ENCODE data around the gene EPM2AIP1. TPM values are rescaled to one million over a fixed set of nuclear protein-coding genes. Genes with fewer than 3 reads are reported as not detected.

EPM2AIP1 gene
- total RNA-seq, 2 experiments from 2014 or later = 31.7 to 35.7 TPM

- Histone ChIP-seq H3K4me1 (ENCODE audit: insufficient read depth, low read length, poor library complexity, severe bottlenecking) (peaks cover 44% of the 10 kb centered on the region), H3K9me2 (ENCODE audit: insufficient read depth, low read length) (no peaks in the 10 kb centered on the region), H3K27ac (ENCODE audit: low read depth, low read length, poor library complexity, severe bottlenecking) (no peak overlapping the region), H3K4me2 (ENCODE audit: low read length) (peak overlapping the region; percentile 41), H3K36me3 (ENCODE audit: insufficient read depth, low read length) (no peaks in the 10 kb centered on the region), H2AFZ (ENCODE audit: low read length) (peak overlapping the region; percentile 69; the same call in 1 of the 2 replicates), H3K9me3 (ENCODE audit: low read length) (no peaks in the 10 kb centered on the region), H3K79me2 (ENCODE audit: insufficient read depth, low read depth, low read length) (no peaks in the 10 kb centered on the region), H3K4me3 (ENCODE audit: low read depth, low read length, poor library complexity, severe bottlenecking) (no peak overlapping the region), H4K20me1 (ENCODE audit: insufficient read depth, low read length) (no peaks in the 10 kb centered on the region)
- ChIA-PET POLR2A (interaction anchor here (0.6 to 2.1 kb wide), 8 partner anchors 11 to 1286 kb away, joined by 3 to 21 read pairs (median 4); partner anchors contain the start of genes EPM2AIP1 and MLH1), CTCF (ENCODE audit: unreplicated experiment) (interaction anchor here (1.6 kb wide), 2 partner anchors 11 to 24 kb away, joined by 7 to 14 read pairs; partner anchors contain the start of genes EPM2AIP1 and MLH1)
- no TSS peak for BruUV-seq (replicated peaks)
- TF ChIP-seq EZH2phosphoT487 (IDR thresholded peaks at IDR 0.05; ENCODE audit: borderline replicate concordance, low read depth, low read length) (no peak), CTCF (conservative IDR thresholded peaks at IDR 0.05; ENCODE audit: low read length) (no peak)
- DNase-seq (ENCODE audit: low spot score) = no peak
- intact Hi-C loops (cut with micrococcal nuclease; ENCODE audit: unreplicated experiment) = no loop called here
Measured at GRCh38 chr3:36969085-36969484, 23.8 kb downstream of the EPM2AIP1 start.

GRCh38 chr3:36965440-36965839 is 27.5 kb downstream of the EPM2AIP1 start:
- no TSS peak for BruUV-seq (replicated peaks)
- no peak overlapping the region for H3K4me3 ChIP-seq (ENCODE audit: low read depth, low read length, poor library complexity, severe bottlenecking)
- ChIA-PET CTCF (ENCODE audit: unreplicated experiment) (no interaction called here), POLR2A (interaction anchor here (0.5 to 0.9 kb wide), 3 partner anchors 10 to 51 kb away, joined by 3 to 4 read pairs (median 3); no protein-coding TSS in a partner anchor)
- H3K27ac ChIP-seq (ENCODE audit: low read depth, low read length, poor library complexity, severe bottlenecking) = no peak overlapping the region
- H3K79me2 ChIP-seq (ENCODE audit: insufficient read depth, low read depth, low read length) = no peaks in the 10 kb centered on the region
- no peaks in the 10 kb centered on the region for H3K9me2 ChIP-seq (ENCODE audit: insufficient read depth, low read length)
- peaks cover 32% of the 10 kb centered on the region for H3K4me1 ChIP-seq (ENCODE audit: insufficient read depth, low read length, poor library complexity, severe bottlenecking)
- no peaks in the 10 kb centered on the region for H3K36me3 ChIP-seq (ENCODE audit: insufficient read depth, low read length)
- H3K4me2 ChIP-seq (ENCODE audit: low read length) = no peak overlapping the region
- DNase-seq (ENCODE audit: low spot score) = no peak
- H2AFZ ChIP-seq (ENCODE audit: low read length) = peak overlapping the region; percentile 37; the same call in 1 of the 2 replicates
- TF ChIP-seq CTCF (conservative IDR thresholded peaks at IDR 0.05; ENCODE audit: low read length) (no peak), EZH2phosphoT487 (IDR thresholded peaks at IDR 0.05; ENCODE audit: borderline replicate concordance, low read depth, low read length) (no peak)
- intact Hi-C loops (cut with micrococcal nuclease; ENCODE audit: unreplicated experiment) = no loop called here
- no peaks in the 10 kb centered on the region for H4K20me1 ChIP-seq (ENCODE audit: insufficient read depth, low read length)
- no peaks in the 10 kb centered on the region for H3K9me3 ChIP-seq (ENCODE audit: low read length)

GRCh38 chr3:36964817-36965216 is 28.1 kb downstream of the EPM2AIP1 start:
- CTCF ChIA-PET (ENCODE audit: unreplicated experiment) = no interaction called here
- Histone ChIP-seq H2AFZ (ENCODE audit: low read length) (peak overlapping the region; percentile 37; the same call in 1 of the 2 replicates), H3K36me3 (ENCODE audit: insufficient read depth, low read length) (no peaks in the 10 kb centered on the region), H3K4me2 (ENCODE audit: low read length) (0 out of 2 replicates have a peak overlapping the region, but pooled peaks have one; percentile 2), H3K4me3 (ENCODE audit: low read depth, low read length, poor library complexity, severe bottlenecking) (no peak overlapping the region), H4K20me1 (ENCODE audit: insufficient read depth, low read length) (no peaks in the 10 kb centered on the region), H3K4me1 (ENCODE audit: insufficient read depth, low read length, poor library complexity, severe bottlenecking) (peaks cover 25% of the 10 kb centered on the region), H3K9me3 (ENCODE audit: low read length) (no peaks in the 10 kb centered on the region), H3K9me2 (ENCODE audit: insufficient read depth, low read length) (no peaks in the 10 kb centered on the region), H3K27ac (ENCODE audit: low read depth, low read length, poor library complexity, severe bottlenecking) (no peak overlapping the region), H3K79me2 (ENCODE audit: insufficient read depth, low read depth, low read length) (no peaks in the 10 kb centered on the region)
- POLR2A ChIA-PET = interaction anchor here (0.6 to 0.7 kb wide), 5 partner anchors 14 to 47 kb away, joined by 3 to 4 read pairs (median 3); partner anchors contain the start of genes EPM2AIP1, MLH1 and TRANK1
- no peak for TF ChIP-seq CTCF (conservative IDR thresholded peaks at IDR 0.05; ENCODE audit: low read length)
- TF ChIP-seq EZH2phosphoT487 (IDR thresholded peaks at IDR 0.05; ENCODE audit: borderline replicate concordance, low read depth, low read length) = no peak
- intact Hi-C loops (cut with micrococcal nuclease; ENCODE audit: unreplicated experiment) = no loop called here
- no TSS peak for BruUV-seq (replicated peaks)
- DNase-seq (ENCODE audit: low spot score) = no peak

Data from OCI-LY7 (cell line).